Mucosa of descending colon (tissue), 3 donors: ENCODE results near the gene SASS6. TPM values are rescaled to one million over a fixed set of nuclear protein-coding genes. Genes with fewer than 3 reads are reported as not detected.

ENCODE experiments used
- ATAC-seq: fragments of 200-7000 bp; cut with Tn5 transposase; one replicate; pipeline ENCODE4 v1.9.1; 2020; ENCODE audit warnings: mild to moderate bottlenecking, moderate library complexity
- DNase-seq, 3 donors: peaks; one replicate each; pipeline ENCODE4 v3.0.0-alpha.2; 2020
- H3K36me3 ChIP-seq: fragments of 200-600 bp; one replicate; pipeline ENCODE4 v1.8.0; 2021; ENCODE audit warnings: low read depth, mild to moderate bottlenecking
- H3K4me1 ChIP-seq: fragments of 200-600 bp; one replicate; pipeline ENCODE4 v1.8.0; 2021; ENCODE audit warnings: low read depth, mild to moderate bottlenecking
- H3K4me3 ChIP-seq: fragments of 200-600 bp; one replicate; pipeline ENCODE4 v1.8.0; 2021; ENCODE audit warnings: mild to moderate bottlenecking
- H3K9me3 ChIP-seq: fragments of 200-600 bp; one replicate; pipeline ENCODE4 v1.8.0; 2021; ENCODE audit warnings: mild to moderate bottlenecking
- intact Hi-C, 2 donors: fragments of 100-400 bp; cut with DNase I in 1 of 2; cut with micrococcal nuclease in 1 of 2; formaldehyde crosslinking; loops; one replicate each; pipeline versions ENCODE4 v1.11.0 to v1.11.1; 2022; cut with DNase I, micrococcal nuclease
- total RNA-seq, 3 donors: library from RNA; stranded (reverse); fragmentation: NEBNext Ultra II Directional in 2 of 3; extraction: Animal tissue kit (Norgen Biotek cat#: 25700) in 2 of 3; gene quantifications; one replicate each; pipeline versions ENCODE4 v1.2.1 to v1.2.4, GENCODE V29; 2021 to 2023
- TF ChIP-seq, protein P1 (sequence below): fragments of 200-600 bp; IDR thresholded peaks from one replicate; pipeline ENCODE4 v1.8.0; 2022; ENCODE audit warnings: antibody characterized with exemption, mild to moderate bottlenecking
- donor health status: DM: no; HTN: no; CAD: no; lungs with moderate emphysema.
- donor health status: DM: no; HTN: no; CAD: no.
- donor health status: DM: no; HTN: yes; CAD: no.

SASS6 gene
- total RNA-seq, 3 donors from 2014 or later, result 2.3 to 4.8 (median 4.4) TPM

DNA sequence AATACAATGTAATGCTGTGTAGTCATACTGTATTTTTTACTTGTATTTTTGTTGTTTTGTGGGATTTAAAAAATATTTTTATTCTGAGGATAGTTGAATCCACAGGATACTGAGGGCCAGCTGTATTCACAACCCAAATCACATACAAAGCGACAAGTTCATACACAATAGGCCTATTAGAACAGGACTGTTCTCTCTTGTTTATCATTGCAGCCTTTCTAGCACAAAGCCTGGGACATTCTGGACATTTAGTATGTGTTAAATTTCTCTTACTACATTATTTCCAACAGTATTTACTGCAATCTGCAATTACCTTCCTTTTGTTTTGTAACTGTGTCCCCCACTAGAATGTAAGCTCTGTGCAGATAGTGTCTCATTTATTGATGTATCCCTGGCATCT, 97.5 kb downstream of the SASS6 start:
- intact Hi-C loops, result loop anchor here in 1 of 2 donors (5.0 kb wide), 1 partner anchor 63 kb away; no protein-coding TSS in a partner anchor
- H3K36me3 ChIP-seq, result no peaks in the 10 kb centered on the region
- H3K4me3 ChIP-seq, result no peak overlapping the region
- DNase-seq, result no peak
- H3K9me3 ChIP-seq, result no peaks in the 10 kb centered on the region
- TF ChIP-seq, protein P1, sequence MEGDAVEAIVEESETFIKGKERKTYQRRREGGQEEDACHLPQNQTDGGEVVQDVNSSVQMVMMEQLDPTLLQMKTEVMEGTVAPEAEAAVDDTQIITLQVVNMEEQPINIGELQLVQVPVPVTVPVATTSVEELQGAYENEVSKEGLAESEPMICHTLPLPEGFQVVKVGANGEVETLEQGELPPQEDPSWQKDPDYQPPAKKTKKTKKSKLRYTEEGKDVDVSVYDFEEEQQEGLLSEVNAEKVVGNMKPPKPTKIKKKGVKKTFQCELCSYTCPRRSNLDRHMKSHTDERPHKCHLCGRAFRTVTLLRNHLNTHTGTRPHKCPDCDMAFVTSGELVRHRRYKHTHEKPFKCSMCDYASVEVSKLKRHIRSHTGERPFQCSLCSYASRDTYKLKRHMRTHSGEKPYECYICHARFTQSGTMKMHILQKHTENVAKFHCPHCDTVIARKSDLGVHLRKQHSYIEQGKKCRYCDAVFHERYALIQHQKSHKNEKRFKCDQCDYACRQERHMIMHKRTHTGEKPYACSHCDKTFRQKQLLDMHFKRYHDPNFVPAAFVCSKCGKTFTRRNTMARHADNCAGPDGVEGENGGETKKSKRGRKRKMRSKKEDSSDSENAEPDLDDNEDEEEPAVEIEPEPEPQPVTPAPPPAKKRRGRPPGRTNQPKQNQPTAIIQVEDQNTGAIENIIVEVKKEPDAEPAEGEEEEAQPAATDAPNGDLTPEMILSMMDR, result no peak
- peaks cover 8% of the 10 kb centered on the region for H3K4me1 ChIP-seq
- ATAC-seq, result no peak

DNA sequence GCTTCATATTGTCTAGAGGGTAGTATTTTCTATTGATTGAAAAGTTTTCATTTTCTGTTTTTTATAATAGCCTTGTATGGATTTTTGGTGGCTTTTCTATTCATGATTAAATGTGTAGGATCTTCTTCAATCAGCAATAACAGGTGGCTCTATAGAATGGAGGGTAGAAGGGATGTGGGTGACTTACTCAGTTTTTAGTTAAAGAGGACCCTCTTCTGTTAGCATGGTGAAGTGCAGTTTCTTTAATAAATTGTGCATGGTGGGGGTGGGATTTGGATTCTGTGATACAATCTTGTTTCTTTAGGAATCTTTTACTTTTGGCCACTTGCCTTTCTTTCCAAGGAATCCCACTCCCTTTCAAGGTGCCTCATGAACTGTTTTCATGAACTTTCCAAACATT, 98.3 kb downstream of the SASS6 start:
- intact Hi-C loops, result no loop called here
- H3K4me3 ChIP-seq, result no peak overlapping the region
- no peak for DNase-seq

More for the DNA sequence above, 98.3 kb downstream of the SASS6 start:
- TF ChIP-seq, protein P1, result no peak
- no peaks in the 10 kb centered on the region for H3K36me3 ChIP-seq
- ATAC-seq, result no peak
- H3K9me3 ChIP-seq, result no peaks in the 10 kb centered on the region
- H3K4me1 ChIP-seq, result peaks cover under 1% of the 10 kb centered on the region

Other genes with a start within 250 kb of the SASS6 start
- gene SLC35A3, start 162.9 kb downstream of the SASS6 start, total RNA-seq, result 100 to 1,000 TPM in 2 of 3 donors, 10 to 100 TPM in 1; 86.2 to 205 (median 159) TPM
- gene TRMT13, start 233 bp upstream of the SASS6 start, total RNA-seq, result 10 to 100 TPM; 10.9 to 19.4 (median 14.4) TPM
- gene LRRC39, start 45.3 kb upstream of the SASS6 start, total RNA-seq, result under 1 TPM; 0.34 to 0.82 (median 0.49) TPM
- gene DBT, start 116.9 kb upstream of the SASS6 start, total RNA-seq, result 10 to 100 TPM; 12.4 to 20.7 (median 14.6) TPM
- 10 to 100 TPM; 35.0 to 40.1 (median 36.3) TPM for gene RTCA, start 133.3 kb upstream of the SASS6 start, total RNA-seq
- 10 to 100 TPM; 15.6 to 34.3 (median 18.5) TPM for gene CDC14A, start 219.6 kb upstream of the SASS6 start, total RNA-seq